ENCODE data around the gene KCNN1. TPM values are rescaled to one million over a fixed set of nuclear protein-coding genes. Genes with fewer than 3 reads are reported as not detected.
A peak's percentile ranks its signal among the peaks of the same experiment; 100 is the strongest.

KCNN1 gene
- total and polyA plus RNA-seq, 2 donors (not counting 1 experiment from before 2014, with no cell fraction given) = under 0.01 TPM; not detected in 1

GRCh38 chr19:18007044-18007916 lies 40.4 kb downstream of the KCNN1 start:
- DNase-seq (ENCODE audit: low read depth in 2 of 2) = peak; percentile 47 to 70
- no peaks in the 10 kb centered on the region for H3K27me3 ChIP-seq (ENCODE audit: control insufficient read depth, insufficient read depth, low read length)
- no peaks in the 10 kb centered on the region for H3K79me2 ChIP-seq (ENCODE audit: control insufficient read depth, insufficient read depth, low read length)
- peak overlapping the region; percentile 43 for H3K27ac ChIP-seq (ENCODE audit: insufficient read depth, low read length)
- H2AFZ ChIP-seq (ENCODE audit: low read length) = peak overlapping the region; percentile 78
- H3K9me3 ChIP-seq (ENCODE audit: control insufficient read depth, insufficient read depth, low read depth, low read length) = no peaks in the 10 kb centered on the region
- peak overlapping the region; percentile 44 for H3K9ac ChIP-seq (ENCODE audit: insufficient read depth, low read length)
- H4K20me1 ChIP-seq (ENCODE audit: control insufficient read depth, extremely low read depth, insufficient read depth, low read length) = no peaks in the 10 kb centered on the region
- peaks cover 5% of the 10 kb centered on the region for H3K4me1 ChIP-seq (ENCODE audit: control insufficient read depth, extremely low read depth, insufficient read depth, low read length)
- H3K4me3 ChIP-seq (replicated peaks in 1 of 4; ENCODE audit: control extremely low read depth in 1 of 4, insufficient read depth in 1 of 4, low read depth in 3 of 4, low read length in 4 of 4) = peak overlapping the region; percentile 49 to 60 (median 58)
- peak overlapping the region; percentile 99 for H3K4me2 ChIP-seq (ENCODE audit: extremely low read depth, insufficient read depth, low read length)
- TF ChIP-seq EZH2 (IDR thresholded peaks at IDR 0.05; ENCODE audit: low read length, missing control alignments) = no peak
- peak; percentile 91 for TF ChIP-seq CTCF (conservative IDR thresholded peaks at IDR 0.05 in 1 of 2, IDR thresholded peaks at IDR 0.05 in 1 of 2; ENCODE audit: low read depth in 1 of 2, low read length in 2 of 2)
- peaks cover 4% of the 10 kb centered on the region for H3K36me3 ChIP-seq (ENCODE audit: control insufficient read depth, insufficient read depth, low read length)

- peak within 1 kb of the TSS; percentile 44 for H3K9ac ChIP-seq (ENCODE audit: insufficient read depth, low read length)
- DNase-seq (ENCODE audit: low read depth in 2 of 2) = peak; percentile 83 to 90
- H3K4me1 ChIP-seq (ENCODE audit: control insufficient read depth, extremely low read depth, insufficient read depth, low read length) = peaks cover 5% of the 10 kb centered on the region
- no peaks in the 10 kb centered on the region for H3K27me3 ChIP-seq (ENCODE audit: control insufficient read depth, insufficient read depth, low read length)
- no peaks in the 10 kb centered on the region for H3K9me3 ChIP-seq (ENCODE audit: control insufficient read depth, insufficient read depth, low read depth, low read length)
- peaks cover 7% of the 10 kb centered on the region for H3K36me3 ChIP-seq (ENCODE audit: control insufficient read depth, insufficient read depth, low read length)
- no peaks in the 10 kb centered on the region for H4K20me1 ChIP-seq (ENCODE audit: control insufficient read depth, extremely low read depth, insufficient read depth, low read length)
- H3K79me2 ChIP-seq (ENCODE audit: control insufficient read depth, insufficient read depth, low read length) = no peaks in the 10 kb centered on the region
- H3K4me2 ChIP-seq (ENCODE audit: extremely low read depth, insufficient read depth, low read length) = peak within 1 kb of the TSS; percentile 99
- peak within 1 kb of the TSS; percentile 78 for H2AFZ ChIP-seq (ENCODE audit: low read length)
- peak within 1 kb of the TSS; percentile 43 for H3K27ac ChIP-seq (ENCODE audit: insufficient read depth, low read length)
- TF ChIP-seq CTCF (conservative IDR thresholded peaks at IDR 0.05 in 1 of 2, IDR thresholded peaks at IDR 0.05 in 1 of 2; ENCODE audit: low read depth in 1 of 2, low read length in 2 of 2) = no peak
- peak within 1 kb of the TSS; percentile 49 to 60 (median 58) for H3K4me3 ChIP-seq (replicated peaks in 1 of 4; ENCODE audit: control extremely low read depth in 1 of 4, insufficient read depth in 1 of 4, low read depth in 3 of 4, low read length in 4 of 4)
Measured at GRCh38 chr19:18007917-18008673, 41.2 kb downstream of the KCNN1 start, which contains the start of gene ARRDC2. TSS of gene ARRDC2 (plus strand) at chr19:18008170. CDS start at chr19:18008311, 141 bp downstream.

- Histone ChIP-seq H3K27me3 (ENCODE audit: control insufficient read depth, insufficient read depth, low read length) (no peaks in the 10 kb centered on the region), H3K27ac (ENCODE audit: insufficient read depth, low read length) (no peak overlapping the region), H3K4me3 (replicated peaks in 1 of 4; ENCODE audit: control extremely low read depth in 1 of 4, insufficient read depth in 1 of 4, low read depth in 3 of 4, low read length in 4 of 4) (peak overlapping the region in 1 of 4 experiments; percentile 60), H4K20me1 (ENCODE audit: control insufficient read depth, extremely low read depth, insufficient read depth, low read length) (no peaks in the 10 kb centered on the region), H3K79me2 (ENCODE audit: control insufficient read depth, insufficient read depth, low read length) (no peaks in the 10 kb centered on the region), H3K9me3 (ENCODE audit: control insufficient read depth, insufficient read depth, low read depth, low read length) (no peaks in the 10 kb centered on the region), H3K36me3 (ENCODE audit: control insufficient read depth, insufficient read depth, low read length) (peaks cover 9% of the 10 kb centered on the region), H3K9ac (ENCODE audit: insufficient read depth, low read length) (no peak overlapping the region), H3K4me1 (ENCODE audit: control insufficient read depth, extremely low read depth, insufficient read depth, low read length) (peaks cover 5% of the 10 kb centered on the region), H2AFZ (ENCODE audit: low read length) (no peak overlapping the region), H3K4me2 (ENCODE audit: extremely low read depth, insufficient read depth, low read length) (no peak overlapping the region)
- no peak for DNase-seq (ENCODE audit: low read depth in 2 of 2)
- no peak for TF ChIP-seq CTCF (conservative IDR thresholded peaks at IDR 0.05 in 1 of 2, IDR thresholded peaks at IDR 0.05 in 1 of 2; ENCODE audit: low read depth in 1 of 2, low read length in 2 of 2)
- no peak for TF ChIP-seq EZH2 (IDR thresholded peaks at IDR 0.05; ENCODE audit: low read length, missing control alignments)
Measured at GRCh38 chr19:18008814-18009213, 41.9 kb downstream of the KCNN1 start.
